ENCODE results near the gene THSD4.

The THSD4 gene

GRCh38 chr15:71272932-71273331 lies 157.7 kb downstream of the THSD4 start:
- no peak for DNase-seq

GRCh38 chr15:71273731-71274447 lies 158.6 kb downstream of the THSD4 start:
- no peak for DNase-seq

GRCh38 chr15:71274448-71274798 lies 159.2 kb downstream of the THSD4 start:
- no peak for DNase-seq

- DNase-seq: no peak
Measured at GRCh38 chr15:71275098-71275497, 159.8 kb downstream of the THSD4 start.

GRCh38 chr15:71275566-71276335 lies 160.5 kb downstream of the THSD4 start:
- DNase-seq: no peak

GRCh38 chr15:71276336-71276665 lies 161.0 kb downstream of the THSD4 start:
- no peak for DNase-seq

- no peak for DNase-seq
Measured at GRCh38 chr15:71278989-71279756, 163.9 kb downstream of the THSD4 start.

- DNase-seq: no peak
Measured at GRCh38 chr15:71279757-71280141, 164.5 kb downstream of the THSD4 start.

GRCh38 chr15:71280206-71280605 lies 164.9 kb downstream of the THSD4 start:
- no peak for DNase-seq

GRCh38 chr15:71281256-71281655 lies 166.0 kb downstream of the THSD4 start:
- no peak for DNase-seq

- no peak for DNase-seq
Measured at GRCh38 chr15:71282076-71282475, 166.8 kb downstream of the THSD4 start.

GRCh38 chr15:71288348-71288955 lies 173.2 kb downstream of the THSD4 start:
- DNase-seq: no peak

GRCh38 chr15:71290002-71290401 lies 174.7 kb downstream of the THSD4 start:
- DNase-seq: no peak

GRCh38 chr15:71290881-71291635 lies 175.8 kb downstream of the THSD4 start:
- DNase-seq: no peak

GRCh38 chr15:71291723-71292122 lies 176.5 kb downstream of the THSD4 start:
- no peak for DNase-seq

- DNase-seq: no peak
Measured at GRCh38 chr15:71293723-71294122, 178.5 kb downstream of the THSD4 start.

- no peak for DNase-seq
Measured at GRCh38 chr15:71294251-71294910, 179.1 kb downstream of the THSD4 start.

- DNase-seq: no peak
Measured at GRCh38 chr15:71294911-71295602, 179.8 kb downstream of the THSD4 start.

- DNase-seq: no peak
Measured at GRCh38 chr15:71295603-71296314, 180.5 kb downstream of the THSD4 start.

GRCh38 chr15:71296315-71296679 lies 181.0 kb downstream of the THSD4 start:
- DNase-seq: no peak
